K562 treated with DMSO at 1 percent for 4 hours (cell line): ENCODE measurements around the gene PRDX4. TPM values are rescaled to one million over a fixed set of nuclear protein-coding genes. Genes with fewer than 3 reads are reported as not detected.

Source experiments
- total RNA-seq: library from RNA; unstranded; fragments of 300-600 nt; gene quantifications from 2 replicates; pipeline ENCODE4 v1.2.3, GENCODE V29; 2022; ENCODE audit not compliant: insufficient read depth

PRDX4 gene
- total RNA-seq = 99.3 and 118 TPM in 2 replicates

DNA sequence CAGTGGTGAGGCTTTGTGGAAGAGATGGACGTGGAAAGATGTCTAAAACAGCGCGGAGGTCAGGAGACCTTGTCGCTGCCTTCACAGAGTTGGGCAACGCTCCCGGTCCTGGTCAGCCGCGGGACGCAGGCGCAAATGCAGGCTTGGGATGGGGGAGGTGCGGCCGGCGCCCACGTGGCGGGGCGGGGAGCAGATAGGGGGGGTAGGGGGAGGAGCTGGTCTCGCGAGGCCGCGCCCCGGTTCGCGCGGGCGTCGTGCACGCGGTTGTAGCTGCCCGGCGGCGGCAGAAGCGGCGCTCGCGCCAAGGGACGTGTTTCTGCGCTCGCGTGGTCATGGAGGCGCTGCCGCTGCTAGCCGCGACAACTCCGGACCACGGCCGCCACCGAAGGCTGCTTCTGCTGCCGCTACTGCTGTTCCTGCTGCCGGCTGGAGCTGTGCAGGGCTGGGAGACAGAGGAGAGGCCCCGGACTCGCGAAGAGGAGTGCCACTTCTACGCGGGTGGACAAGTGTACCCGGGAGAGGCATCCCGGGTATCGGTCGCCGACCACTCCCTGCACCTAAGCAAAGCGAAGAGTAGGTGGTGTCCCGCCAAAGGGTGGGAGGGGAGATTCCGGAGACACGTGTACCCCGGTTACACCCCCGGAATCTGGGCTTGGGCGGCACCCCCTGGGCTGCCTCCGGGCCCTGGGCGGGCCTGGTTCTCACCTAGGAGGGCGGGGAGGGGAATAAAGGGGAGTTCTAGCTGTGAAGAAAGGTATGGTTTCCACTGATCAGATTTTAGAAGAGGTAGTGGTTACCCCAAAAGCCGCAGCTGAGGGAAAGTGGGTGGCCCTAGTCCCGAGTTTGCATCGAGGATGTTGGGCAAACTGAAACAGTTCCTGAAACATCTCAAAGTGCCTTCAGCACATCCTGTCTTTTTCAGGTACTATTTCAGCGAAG, at the start of gene PRDX4:
Gene PRDX4 (plus strand): TSS at position 255 of the 939 bp plus-strand sequence. CDS start 78 bp downstream, at position 333.

Other genes starting within 250 kb of the PRDX4 start
- 16.2 and 18.2 TPM in 2 replicates for gene ACOT9, start 75.8 kb downstream of the PRDX4 start, total RNA-seq
- 115 and 131 TPM in 2 replicates for gene SAT1, start 115.7 kb downstream of the PRDX4 start, total RNA-seq
- gene APOO, start 240.4 kb downstream of the PRDX4 start, total RNA-seq = 23.3 and 29.0 TPM in 2 replicates
- gene CXorf58, start 240.5 kb downstream of the PRDX4 start, total RNA-seq = not detected in 2 replicates